ENCODE results near the gene DNAJC21. TPM values are rescaled to one million over a fixed set of nuclear protein-coding genes. Genes with fewer than 3 reads are reported as not detected.
"Not testable (repeated sequence)": the region's sequence is repeated elsewhere in the genome, so short reads cannot be mapped to it uniquely, and the experiment has no call there.

DNAJC21 gene
- total RNA-seq, 2 donors from 2014 or later, result 30.6 to 36.5 TPM

- Histone ChIP-seq H3K27ac (no peak overlapping the region), H3K9me3 (no peaks in the 10 kb centered on the region), H3K27me3 (replicated peaks; ENCODE audit: insufficient read depth) (no peaks in the 10 kb centered on the region), H3K36me3 (no peaks in the 10 kb centered on the region), H3K4me3 (no peak overlapping the region), H3K4me1 (replicated peaks) (no peaks in the 10 kb centered on the region)
- intact Hi-C loops (cut with DNase I), result no loop called here
- 93% methylated on average over 4 of the region's 4 CpGs for WGBS
- TF ChIP-seq POLR2AphosphoS5 (IDR thresholded peaks at IDR 0.05) (no peak), POLR2A (IDR thresholded peaks at IDR 0.05) (no peak)
- TF ChIP-seq, protein P1, sequence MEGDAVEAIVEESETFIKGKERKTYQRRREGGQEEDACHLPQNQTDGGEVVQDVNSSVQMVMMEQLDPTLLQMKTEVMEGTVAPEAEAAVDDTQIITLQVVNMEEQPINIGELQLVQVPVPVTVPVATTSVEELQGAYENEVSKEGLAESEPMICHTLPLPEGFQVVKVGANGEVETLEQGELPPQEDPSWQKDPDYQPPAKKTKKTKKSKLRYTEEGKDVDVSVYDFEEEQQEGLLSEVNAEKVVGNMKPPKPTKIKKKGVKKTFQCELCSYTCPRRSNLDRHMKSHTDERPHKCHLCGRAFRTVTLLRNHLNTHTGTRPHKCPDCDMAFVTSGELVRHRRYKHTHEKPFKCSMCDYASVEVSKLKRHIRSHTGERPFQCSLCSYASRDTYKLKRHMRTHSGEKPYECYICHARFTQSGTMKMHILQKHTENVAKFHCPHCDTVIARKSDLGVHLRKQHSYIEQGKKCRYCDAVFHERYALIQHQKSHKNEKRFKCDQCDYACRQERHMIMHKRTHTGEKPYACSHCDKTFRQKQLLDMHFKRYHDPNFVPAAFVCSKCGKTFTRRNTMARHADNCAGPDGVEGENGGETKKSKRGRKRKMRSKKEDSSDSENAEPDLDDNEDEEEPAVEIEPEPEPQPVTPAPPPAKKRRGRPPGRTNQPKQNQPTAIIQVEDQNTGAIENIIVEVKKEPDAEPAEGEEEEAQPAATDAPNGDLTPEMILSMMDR (IDR thresholded peaks at IDR 0.05), result no peak
- DNase-seq (ENCODE audit: low spot score), result no peak
Measured at GRCh38 chr5:34967540-34967939, 38.2 kb downstream of the DNAJC21 start.

DNA sequence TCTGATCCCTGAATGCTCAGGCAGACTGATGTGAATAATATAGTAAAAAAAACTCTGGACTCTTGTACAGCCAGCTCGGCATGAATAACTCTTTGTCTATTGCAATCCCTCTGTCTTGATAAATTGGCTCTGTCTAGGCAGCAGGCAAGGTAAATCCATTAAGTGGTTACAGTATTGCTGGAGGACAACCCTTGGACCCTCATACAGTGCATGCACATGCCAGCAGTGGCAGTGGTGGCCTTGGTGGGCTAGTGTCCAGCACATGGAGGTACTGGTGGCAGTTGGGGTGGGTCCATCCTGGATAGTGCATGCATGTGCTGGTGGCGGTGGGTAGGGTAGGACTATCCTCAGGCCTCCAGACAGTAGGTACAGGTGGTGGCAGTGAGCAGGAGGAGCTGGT lies 38.9 kb downstream of the DNAJC21 start:
- intact Hi-C loops (cut with DNase I), result no loop called here
- 94% methylated on average over 2 of the region's 2 CpGs for whole genome bisulfite sequencing
- H3K36me3 ChIP-seq, result no peaks in the 10 kb centered on the region
- no peaks in the 10 kb centered on the region for H3K9me3 ChIP-seq
- no peak overlapping the region for H3K4me3 ChIP-seq
- no peaks in the 10 kb centered on the region for H3K27me3 ChIP-seq (replicated peaks; ENCODE audit: insufficient read depth)
- H3K4me1 ChIP-seq (replicated peaks), result no peaks in the 10 kb centered on the region
- DNase-seq (ENCODE audit: low spot score), result no peak
- no peak for TF ChIP-seq POLR2AphosphoS5 (IDR thresholded peaks at IDR 0.05)
- no peak for TF ChIP-seq POLR2A (IDR thresholded peaks at IDR 0.05)
- TF ChIP-seq, protein P1 (IDR thresholded peaks at IDR 0.05), result no peak
- no peak overlapping the region for H3K27ac ChIP-seq

GRCh38 chr5:34970552-34970951 lies 41.2 kb downstream of the DNAJC21 start:
- H3K27ac ChIP-seq, result no peak overlapping the region
- no peaks in the 10 kb centered on the region for H3K36me3 ChIP-seq
- 47% methylated on average over 1 of the region's 1 CpG for WGBS
- H3K4me1 ChIP-seq (replicated peaks), result no peaks in the 10 kb centered on the region
- no peak for DNase-seq (ENCODE audit: low spot score)
- H3K9me3 ChIP-seq, result no peaks in the 10 kb centered on the region
- intact Hi-C loops (cut with DNase I), result no loop called here
- no peak overlapping the region for H3K4me3 ChIP-seq
- TF ChIP-seq POLR2A (IDR thresholded peaks at IDR 0.05) (no peak), POLR2AphosphoS5 (IDR thresholded peaks at IDR 0.05) (no peak)
- TF ChIP-seq, protein P1 (IDR thresholded peaks at IDR 0.05), result no peak
- no peaks in the 10 kb centered on the region for H3K27me3 ChIP-seq (replicated peaks; ENCODE audit: insufficient read depth)

GRCh38 chr5:34971655-34972054 lies 42.3 kb downstream of the DNAJC21 start:
- H3K4me1 ChIP-seq (replicated peaks); H3K36me3 ChIP-seq; intact Hi-C loops (cut with DNase I); DNase-seq (ENCODE audit: low spot score); H3K9me3 ChIP-seq; H3K27me3 ChIP-seq (replicated peaks; ENCODE audit: insufficient read depth); H3K4me3 ChIP-seq; H3K27ac ChIP-seq: not testable (repeated sequence)
- 86% methylated on average over 4 of the region's 4 CpGs for WGBS

GRCh38 chr5:34976347-34976746 lies 47.0 kb downstream of the DNAJC21 start:
- no peak for TF ChIP-seq POLR2A (IDR thresholded peaks at IDR 0.05)
- TF ChIP-seq, protein P1 (IDR thresholded peaks at IDR 0.05), result no peak
- TF ChIP-seq POLR2AphosphoS5 (IDR thresholded peaks at IDR 0.05), result no peak
- WGBS, result 92% methylated on average over 5 of the region's 5 CpGs
- Histone ChIP-seq H3K36me3 (no peaks in the 10 kb centered on the region), H3K4me1 (replicated peaks) (no peaks in the 10 kb centered on the region), H3K9me3 (no peaks in the 10 kb centered on the region), H3K4me3 (no peak overlapping the region), H3K27ac (no peak overlapping the region), H3K27me3 (replicated peaks; ENCODE audit: insufficient read depth) (no peaks in the 10 kb centered on the region)
- intact Hi-C loops (cut with DNase I), result no loop called here
- no peak for DNase-seq (ENCODE audit: low spot score)
